Amniotic stem cell (primary cell): ENCODE results near the gene ELF1.
A peak's percentile ranks its signal among the peaks of the same experiment; 100 is the strongest.

Experiments used
- DNase-seq: peaks from one replicate; lab custom pipeline; 2025; lab: John Stamatoyannopoulos, UW

ELF1 gene

GRCh38 chr13:41019011-41019487 is at the start of gene ELF1:
Gene ELF1, minus strand, starts transcription at chr13:41019316. Its CDS starts 37,262 bp downstream, at chr13:40982054.
- no peak for DNase-seq

- no peak for DNase-seq
These were observed 46.0 kb upstream of the ELF1 start for GRCh38 chr13:41065078-41065477.

GRCh38 chr13:41064493-41064892 is 45.4 kb upstream of the ELF1 start:
- DNase-seq = no peak

GRCh38 chr13:41061914-41062837 is 43.1 kb upstream of the ELF1 start:
- DNase-seq = peak; percentile 40

GRCh38 chr13:41061075-41061913 is 42.2 kb upstream of the ELF1 start, which contains the start of gene WBP4:
Gene WBP4, plus strand, starts transcription at chr13:41061509. Its CDS starts 165 bp downstream, at chr13:41061674.
- peak; percentile 95 for DNase-seq

GRCh38 chr13:41060724-41061074 is 41.6 kb upstream of the ELF1 start:
- peak; percentile 65 for DNase-seq

- peak; percentile 81 for DNase-seq
These were observed 41.1 kb upstream of the ELF1 start for GRCh38 chr13:41060082-41060723.

GRCh38 chr13:41059456-41060081 is 40.5 kb upstream of the ELF1 start:
- DNase-seq = no peak

GRCh38 chr13:41058295-41059070 is 39.4 kb upstream of the ELF1 start:
- no peak for DNase-seq

GRCh38 chr13:41056826-41057711 is 38.0 kb upstream of the ELF1 start:
- DNase-seq = no peak

GRCh38 chr13:41056194-41056593 is 37.1 kb upstream of the ELF1 start:
- no peak for DNase-seq

GRCh38 chr13:41054919-41055619 is 36.0 kb upstream of the ELF1 start:
- DNase-seq = no peak

- peak; percentile 20 for DNase-seq
These were observed 35.2 kb upstream of the ELF1 start for GRCh38 chr13:41054212-41054877.

GRCh38 chr13:41053384-41053826 is 34.3 kb upstream of the ELF1 start:
- DNase-seq = no peak

- DNase-seq = no peak
These were observed 33.3 kb upstream of the ELF1 start for GRCh38 chr13:41052441-41052840.

GRCh38 chr13:41049480-41050440 is 30.6 kb upstream of the ELF1 start:
- DNase-seq = no peak

- no peak for DNase-seq
These were observed 29.5 kb upstream of the ELF1 start for GRCh38 chr13:41048640-41049039.
